ENCODE measurements around the gene SEC61G. TPM values are rescaled to one million over a fixed set of nuclear protein-coding genes. Genes with fewer than 3 reads are reported as not detected.
A peak's percentile ranks its signal among the peaks of the same experiment; 100 is the strongest.

SEC61G gene
- total RNA-seq: 100 to 1,000 TPM; 121 to 543 (median 428) TPM

DNA sequence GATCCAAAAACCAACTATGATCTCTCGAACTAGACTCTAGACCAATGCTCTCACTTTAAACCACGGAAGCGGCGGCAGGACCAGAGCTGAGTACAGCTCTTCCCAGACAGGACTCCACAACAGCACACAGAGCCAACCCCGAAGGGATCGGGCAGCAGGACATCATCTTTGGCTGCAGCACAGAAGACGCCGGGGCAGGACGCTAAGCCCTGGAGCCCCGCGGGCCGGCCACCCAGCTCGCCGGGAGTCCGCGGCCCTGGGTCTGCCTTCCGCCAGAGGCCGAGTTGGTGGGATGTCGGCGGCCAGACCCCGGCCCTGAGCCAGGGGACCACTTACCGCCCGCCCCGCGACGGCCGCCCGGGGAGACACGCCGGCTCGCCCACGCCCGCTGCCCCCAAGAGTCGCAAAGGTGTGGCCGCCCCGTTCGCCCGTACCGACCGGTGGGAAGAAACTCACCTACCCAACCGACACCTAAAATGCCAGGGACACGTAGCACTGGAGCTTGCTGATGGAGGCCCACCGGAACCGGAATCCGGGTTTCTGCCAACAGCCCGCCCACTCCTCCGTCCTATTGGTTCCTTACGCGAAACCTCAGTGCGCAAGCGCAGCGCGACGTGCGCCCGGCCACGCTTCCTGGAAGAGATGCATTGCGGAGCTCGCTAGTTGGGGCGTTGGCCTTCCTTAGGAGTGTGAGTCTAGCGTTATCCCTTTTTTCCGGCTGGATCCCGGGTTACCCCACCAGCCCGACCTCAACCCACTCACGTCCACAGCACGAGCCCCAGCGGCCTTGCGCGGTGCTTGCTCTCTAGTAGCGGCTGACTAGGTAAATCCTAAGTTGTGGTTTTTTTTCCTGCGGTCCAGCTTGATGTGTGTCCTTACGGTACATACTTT lies at the start of gene SEC61G:
TSS of gene SEC61G (minus strand) at position 510 of the 891 bp plus-strand sequence. CDS start 1,623 bp downstream, outside the sequence.
- ATAC-seq (replicated peaks in 6 of 8): peak; percentile 86 to 97 (median 95)
- in situ Hi-C loops (cut with MboI; ENCODE audit: low pct_unique_long_range_greater_than_20kb in 2 of 9, low sequenced_read_pairs in 9 of 9, unreplicated experiment in 9 of 9): no loop called here
- Histone ChIP-seq H3K4me3 (peak within 1 kb of the TSS; percentile 68 to 93 (median 89)), H3K27ac (peak within 1 kb of the TSS; percentile 93 to 99), H3K4me1 (replicated peaks in 1 of 2) (peaks cover 3 to 22% of the 10 kb centered on the region in 2 donors)
- WGBS, 10 experiments: 0 to 3% (median 0%) methylated on average over 4 to 17 of the region's 72 CpGs; no CpG with 5 or more reads in 2 of the 10 experiments

DNA sequence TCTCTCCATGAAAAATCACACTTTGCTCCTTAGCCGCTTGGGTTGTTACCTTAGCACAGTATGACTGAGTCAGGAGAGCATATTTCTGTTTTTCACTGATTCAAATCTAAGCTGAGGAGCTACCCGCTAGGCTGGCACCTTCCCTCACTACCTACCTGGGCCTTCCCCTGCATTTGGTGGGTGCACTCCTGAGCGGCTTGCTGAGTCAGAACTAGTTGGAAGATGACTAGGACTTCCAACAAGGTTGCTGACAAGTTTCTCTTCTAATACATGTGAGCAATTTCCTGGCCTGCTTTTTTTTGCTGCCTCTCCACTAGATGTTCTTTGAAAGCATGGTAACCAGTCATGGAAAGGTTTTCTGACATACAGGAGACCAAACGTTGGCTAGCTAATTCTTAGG lies 43.8 kb upstream of the SEC61G start:
- no peak for ATAC-seq (replicated peaks in 6 of 8)
- H3K4me1 ChIP-seq (replicated peaks in 1 of 2): no peaks in the 10 kb centered on the region
- WGBS, 10 experiments: 33 to 100% (median 77%) methylated on average over 1 to 4 of the region's 4 CpGs
- in situ Hi-C loops (cut with MboI; ENCODE audit: low pct_unique_long_range_greater_than_20kb in 2 of 9, low sequenced_read_pairs in 9 of 9, unreplicated experiment in 9 of 9): no loop called here
- H3K4me3 ChIP-seq: no peak overlapping the region
- no peak overlapping the region for H3K27ac ChIP-seq

- Histone ChIP-seq H3K4me3 (no peak overlapping the region), H3K27ac (no peak overlapping the region), H3K4me1 (replicated peaks in 1 of 2) (no peaks in the 10 kb centered on the region)
- no peak for ATAC-seq (replicated peaks in 6 of 8)
- WGBS, 10 experiments: 60 to 100% (median 93%) methylated on average over 1 to 8 of the region's 11 CpGs; no CpG with 5 or more reads in 3 of the 10 experiments
- in situ Hi-C loops (cut with MboI; ENCODE audit: low pct_unique_long_range_greater_than_20kb in 2 of 9, low sequenced_read_pairs in 9 of 9, unreplicated experiment in 9 of 9): no loop called here
Measured at GRCh38 chr7:54802114-54802513, 43.1 kb upstream of the SEC61G start.

DNA sequence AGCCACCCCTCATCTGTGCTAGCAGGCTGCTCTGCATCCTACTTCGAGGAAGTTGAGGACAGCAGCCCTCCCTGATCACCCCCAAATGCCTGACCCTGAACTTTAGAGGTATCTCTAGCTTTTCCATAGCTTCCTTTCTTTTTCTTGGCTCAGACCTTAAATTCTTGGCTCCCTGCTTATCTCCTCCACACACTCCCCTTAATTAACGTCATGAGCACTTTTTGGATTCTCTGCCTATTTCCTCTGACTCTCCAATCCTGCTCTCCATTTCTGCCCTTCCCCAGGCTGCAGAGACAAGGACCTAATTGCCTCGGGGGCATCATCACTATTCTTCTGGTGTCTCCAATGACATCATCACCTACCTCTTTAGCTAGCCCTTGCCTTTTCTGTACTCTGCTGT lies 40.8 kb upstream of the SEC61G start:
- Histone ChIP-seq H3K4me3 (no peak overlapping the region), H3K27ac (no peak overlapping the region), H3K4me1 (replicated peaks in 1 of 2) (no peaks in the 10 kb centered on the region)
- in situ Hi-C loops (cut with MboI; ENCODE audit: low pct_unique_long_range_greater_than_20kb in 2 of 9, low sequenced_read_pairs in 9 of 9, unreplicated experiment in 9 of 9): loop anchor here in 2 of 9 experiments (25.0 kb wide), 2 partner anchors 238 to 613 kb away; no protein-coding TSS in a partner anchor
- 58 to 100% (median 64%) methylated on average over 1 to 3 of the region's 3 CpGs; no CpG with 5 or more reads in 1 of the 10 experiments for WGBS, 10 experiments
- no peak for ATAC-seq (replicated peaks in 6 of 8)

- in situ Hi-C loops (cut with MboI; ENCODE audit: low pct_unique_long_range_greater_than_20kb in 2 of 9, low sequenced_read_pairs in 9 of 9, unreplicated experiment in 9 of 9): loop anchor here in 2 of 9 experiments (25.0 kb wide), 2 partner anchors 239 to 614 kb away; no protein-coding TSS in a partner anchor
- no peak overlapping the region for H3K27ac ChIP-seq
- 67 to 100% (median 87%) methylated on average over 2 to 4 of the region's 4 CpGs for WGBS, 10 experiments
- no peaks in the 10 kb centered on the region for H3K4me1 ChIP-seq (replicated peaks in 1 of 2)
- no peak overlapping the region for H3K4me3 ChIP-seq
- ATAC-seq (replicated peaks in 6 of 8): no peak
Measured at GRCh38 chr7:54798530-54798929, 39.5 kb upstream of the SEC61G start.

- ATAC-seq (replicated peaks in 6 of 8): no peak
- Histone ChIP-seq H3K4me1 (replicated peaks in 1 of 2) (no peaks in the 10 kb centered on the region), H3K27ac (no peak overlapping the region), H3K4me3 (no peak overlapping the region)
- in situ Hi-C loops (cut with MboI; ENCODE audit: low pct_unique_long_range_greater_than_20kb in 2 of 9, low sequenced_read_pairs in 9 of 9, unreplicated experiment in 9 of 9): loop anchor here in 2 of 9 experiments (25.0 kb wide), 2 partner anchors 240 to 615 kb away; no protein-coding TSS in a partner anchor
- 28 to 100% (median 75%) methylated on average over 2 to 4 of the region's 4 CpGs for WGBS, 10 experiments
Measured at GRCh38 chr7:54796853-54797252, 37.8 kb upstream of the SEC61G start.

DNA sequence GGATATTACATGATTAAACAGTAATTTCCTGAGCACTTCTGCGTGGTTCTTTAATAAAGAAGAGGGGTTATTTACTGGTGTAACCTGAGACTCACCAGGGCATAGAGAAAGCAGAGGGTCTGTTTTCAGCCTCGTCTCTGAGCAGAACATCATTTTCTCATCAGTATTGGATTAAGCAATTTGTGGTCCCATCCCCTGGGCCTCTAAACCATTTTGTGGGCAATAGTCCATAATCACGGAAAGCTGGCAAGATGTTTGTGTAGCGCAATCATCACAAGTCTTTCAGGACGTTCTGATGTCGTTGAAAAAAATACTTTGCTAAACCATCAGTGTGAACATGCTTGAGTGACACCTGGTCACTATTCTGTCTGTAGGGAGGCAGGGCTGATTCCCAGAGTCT lies 37.1 kb upstream of the SEC61G start:
- 26 to 86% (median 74%) methylated on average over 1 to 6 of the region's 6 CpGs; no CpG with 5 or more reads in 2 of the 10 experiments for WGBS, 10 experiments
- in situ Hi-C loops (cut with MboI; ENCODE audit: low pct_unique_long_range_greater_than_20kb in 2 of 9, low sequenced_read_pairs in 9 of 9, unreplicated experiment in 9 of 9): loop anchor here in 2 of 9 experiments (25.0 kb wide), 2 partner anchors 241 to 616 kb away; no protein-coding TSS in a partner anchor
- no peak for ATAC-seq (replicated peaks in 6 of 8)
- no peak overlapping the region for H3K4me3 ChIP-seq
- H3K27ac ChIP-seq: no peak overlapping the region
- H3K4me1 ChIP-seq (replicated peaks in 1 of 2): no peaks in the 10 kb centered on the region

GRCh38 chr7:54792383-54792782 lies 33.4 kb upstream of the SEC61G start:
- peak in 2 of 8 experiments; percentile 15 to 68 for ATAC-seq (replicated peaks in 6 of 8)
- Histone ChIP-seq H3K27ac (no peak overlapping the region), H3K4me3 (no peak overlapping the region), H3K4me1 (replicated peaks in 1 of 2) (peaks cover 0 to 4% of the 10 kb centered on the region in 2 donors)
- in situ Hi-C loops (cut with MboI; ENCODE audit: low pct_unique_long_range_greater_than_20kb in 2 of 9, low sequenced_read_pairs in 9 of 9, unreplicated experiment in 9 of 9): loop anchor here in 2 of 9 experiments (25.0 kb wide), 2 partner anchors 245 to 620 kb away; no protein-coding TSS in a partner anchor
- WGBS, 10 experiments: 40 to 100% (median 92%) methylated on average over 1 to 6 of the region's 11 CpGs; no CpG with 5 or more reads in 7 of the 10 experiments

- Histone ChIP-seq H3K4me3 (no peak overlapping the region), H3K4me1 (replicated peaks in 1 of 2) (peaks cover 0 to 4% of the 10 kb centered on the region in 2 donors), H3K27ac (no peak overlapping the region)
- peak; percentile 94 to 100 (median 100) for ATAC-seq (replicated peaks in 6 of 8)
- 0 to 100% (median 17%) methylated on average over 1 to 8 of the region's 9 CpGs; no CpG with 5 or more reads in 4 of the 10 experiments for WGBS, 10 experiments
- in situ Hi-C loops (cut with MboI; ENCODE audit: low pct_unique_long_range_greater_than_20kb in 2 of 9, low sequenced_read_pairs in 9 of 9, unreplicated experiment in 9 of 9): loop anchor here in 7 of 9 experiments (10.0 to 25.0 kb wide), 4 partner anchors 249 to 624 kb away; no protein-coding TSS in a partner anchor
Measured at GRCh38 chr7:54788664-54789063, 29.7 kb upstream of the SEC61G start.

GRCh38 chr7:54785261-54785660 lies 26.2 kb upstream of the SEC61G start:
- in situ Hi-C loops (cut with MboI; ENCODE audit: low pct_unique_long_range_greater_than_20kb in 2 of 9, low sequenced_read_pairs in 9 of 9, unreplicated experiment in 9 of 9): loop anchor here in 7 of 9 experiments (10.0 to 25.0 kb wide), 4 partner anchors 252 to 627 kb away; no protein-coding TSS in a partner anchor
- no peak overlapping the region for H3K27ac ChIP-seq
- WGBS, 10 experiments: 60 to 100% (median 92%) methylated on average over 1 to 6 of the region's 8 CpGs; no CpG with 5 or more reads in 3 of the 10 experiments
- peaks cover 0 to 4% of the 10 kb centered on the region in 2 donors for H3K4me1 ChIP-seq (replicated peaks in 1 of 2)
- ATAC-seq (replicated peaks in 6 of 8): no peak
- H3K4me3 ChIP-seq: no peak overlapping the region

GRCh38 chr7:54783952-54784351 lies 24.9 kb upstream of the SEC61G start:
- WGBS, 10 experiments: 72 to 100% (median 91%) methylated on average over 1 to 4 of the region's 4 CpGs; no CpG with 5 or more reads in 1 of the 10 experiments
- peaks cover 0 to 3% of the 10 kb centered on the region in 2 donors for H3K4me1 ChIP-seq (replicated peaks in 1 of 2)
- no peak overlapping the region for H3K4me3 ChIP-seq
- no peak overlapping the region for H3K27ac ChIP-seq
- ATAC-seq (replicated peaks in 6 of 8): no peak
- in situ Hi-C loops (cut with MboI; ENCODE audit: low pct_unique_long_range_greater_than_20kb in 2 of 9, low sequenced_read_pairs in 9 of 9, unreplicated experiment in 9 of 9): loop anchor here in 7 of 9 experiments (10.0 to 25.0 kb wide), 4 partner anchors 253 to 628 kb away; no protein-coding TSS in a partner anchor

- Histone ChIP-seq H3K4me3 (no peak overlapping the region), H3K4me1 (replicated peaks in 1 of 2) (no peaks in the 10 kb centered on the region), H3K27ac (no peak overlapping the region)
- WGBS, 10 experiments: 33 to 89% (median 80%) methylated on average over 1 to 8 of the region's 8 CpGs; no CpG with 5 or more reads in 1 of the 10 experiments
- no peak for ATAC-seq (replicated peaks in 6 of 8)
- in situ Hi-C loops (cut with MboI; ENCODE audit: low pct_unique_long_range_greater_than_20kb in 2 of 9, low sequenced_read_pairs in 9 of 9, unreplicated experiment in 9 of 9): loop anchor here in 7 of 9 experiments (10.0 to 25.0 kb wide), 4 partner anchors 254 to 629 kb away; no protein-coding TSS in a partner anchor
Measured at GRCh38 chr7:54782829-54783228, 23.8 kb upstream of the SEC61G start.

All from motor neuron (in vitro differentiated cells).